ENCODE measurements around the gene KCNT1.
A peak's percentile ranks its signal among the peaks of the same experiment; 100 is the strongest.

KCNT1 gene

GRCh38 chr9:135719472-135719871 lies 17.5 kb downstream of the KCNT1 start:
- TF ChIP-seq CTCF (IDR thresholded peaks at IDR 0.05; ENCODE audit: low read length, missing control alignments): no peak
- DNase-seq (ENCODE audit: low read depth): no peak
- no peak overlapping the region for H3K4me3 ChIP-seq (replicated peaks; ENCODE audit: low read depth, low read length)

GRCh38 chr9:135722365-135722764 lies 20.4 kb downstream of the KCNT1 start:
- no peak for TF ChIP-seq CTCF (IDR thresholded peaks at IDR 0.05; ENCODE audit: low read length, missing control alignments)
- no peak for DNase-seq (ENCODE audit: low read depth)
- H3K4me3 ChIP-seq (replicated peaks; ENCODE audit: low read depth, low read length): no peak overlapping the region

- no peak for TF ChIP-seq CTCF (IDR thresholded peaks at IDR 0.05; ENCODE audit: low read length, missing control alignments)
- H3K4me3 ChIP-seq (replicated peaks; ENCODE audit: low read depth, low read length): no peak overlapping the region
- DNase-seq (ENCODE audit: low read depth): peak; percentile 21
Measured at GRCh38 chr9:135724186-135724787, 22.3 kb downstream of the KCNT1 start.

- no peak for TF ChIP-seq CTCF (IDR thresholded peaks at IDR 0.05; ENCODE audit: low read length, missing control alignments)
- DNase-seq (ENCODE audit: low read depth): no peak
Measured at GRCh38 chr9:135726138-135726853, 24.3 kb downstream of the KCNT1 start.

GRCh38 chr9:135727257-135727875 lies 25.4 kb downstream of the KCNT1 start:
- H3K4me3 ChIP-seq (replicated peaks; ENCODE audit: low read depth, low read length): no peak overlapping the region
- DNase-seq (ENCODE audit: low read depth): no peak
- TF ChIP-seq CTCF (IDR thresholded peaks at IDR 0.05; ENCODE audit: low read length, missing control alignments): no peak

More at GRCh38 chr9:135726138-135726853, 24.3 kb downstream of the KCNT1 start:
- H3K4me3 ChIP-seq (replicated peaks; ENCODE audit: low read depth, low read length): no peak overlapping the region

- H3K4me3 ChIP-seq (replicated peaks; ENCODE audit: low read depth, low read length): no peak overlapping the region
- no peak for DNase-seq (ENCODE audit: low read depth)
- no peak for TF ChIP-seq CTCF (IDR thresholded peaks at IDR 0.05; ENCODE audit: low read length, missing control alignments)
Measured at GRCh38 chr9:135728436-135729110, 26.6 kb downstream of the KCNT1 start.
